Epithelial cell of proximal tubule (primary cell): ENCODE measurements around the gene CCSER1. TPM values are rescaled to one million over a fixed set of nuclear protein-coding genes. Genes with fewer than 3 reads are reported as not detected.
"Not testable (repeated sequence)": the region's sequence is repeated elsewhere in the genome, so short reads cannot be mapped to it uniquely, and the experiment has no call there.

Source experiments
- DNase-seq: peaks from one replicate; pipeline ENCODE4 v3.0.0-alpha.2; 2011; ENCODE audit warnings: low read depth
- H3K4me3 ChIP-seq: 2 replicates; pipeline ENCODE4 v1.5.1; 2011; ENCODE audit warnings: low read depth, mild to moderate bottlenecking, low read length
- total RNA-seq: library from RNA; depleted of rRNA; stranded (reverse); fragments of >200 nt; gene quantifications from 2 replicates; pipeline ENCODE4 v1.2.3, GENCODE V29; 2015
- TF ChIP-seq, protein P1 (sequence below): conservative IDR thresholded peaks from 2 replicates; pipeline ENCODE4 v1.5.1; 2012; ENCODE audit warnings: low read depth, mild to moderate bottlenecking, low read length

The CCSER1 gene
- total RNA-seq, 1 donor from 2014 or later, result not detected

DNA sequence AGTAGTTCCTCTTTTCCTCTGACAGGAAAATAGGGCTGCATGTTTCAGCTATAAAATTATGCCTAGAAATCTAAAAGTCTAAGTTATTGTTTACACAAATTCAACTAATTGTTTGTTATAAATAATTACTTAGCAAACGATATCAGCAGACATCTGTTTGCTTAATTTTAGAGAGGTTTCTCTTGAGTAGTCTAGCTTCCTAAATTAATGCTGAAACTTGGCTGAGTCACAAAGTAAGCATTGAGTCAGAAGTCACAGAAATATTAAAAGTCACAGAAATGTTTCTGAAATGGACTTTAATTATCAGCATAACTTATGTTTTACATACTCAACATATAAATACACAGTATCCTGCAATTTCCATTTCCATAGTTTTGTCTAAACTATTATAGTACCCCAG is 1044.0 kb downstream of the CCSER1 start:
- TF ChIP-seq, protein P1, sequence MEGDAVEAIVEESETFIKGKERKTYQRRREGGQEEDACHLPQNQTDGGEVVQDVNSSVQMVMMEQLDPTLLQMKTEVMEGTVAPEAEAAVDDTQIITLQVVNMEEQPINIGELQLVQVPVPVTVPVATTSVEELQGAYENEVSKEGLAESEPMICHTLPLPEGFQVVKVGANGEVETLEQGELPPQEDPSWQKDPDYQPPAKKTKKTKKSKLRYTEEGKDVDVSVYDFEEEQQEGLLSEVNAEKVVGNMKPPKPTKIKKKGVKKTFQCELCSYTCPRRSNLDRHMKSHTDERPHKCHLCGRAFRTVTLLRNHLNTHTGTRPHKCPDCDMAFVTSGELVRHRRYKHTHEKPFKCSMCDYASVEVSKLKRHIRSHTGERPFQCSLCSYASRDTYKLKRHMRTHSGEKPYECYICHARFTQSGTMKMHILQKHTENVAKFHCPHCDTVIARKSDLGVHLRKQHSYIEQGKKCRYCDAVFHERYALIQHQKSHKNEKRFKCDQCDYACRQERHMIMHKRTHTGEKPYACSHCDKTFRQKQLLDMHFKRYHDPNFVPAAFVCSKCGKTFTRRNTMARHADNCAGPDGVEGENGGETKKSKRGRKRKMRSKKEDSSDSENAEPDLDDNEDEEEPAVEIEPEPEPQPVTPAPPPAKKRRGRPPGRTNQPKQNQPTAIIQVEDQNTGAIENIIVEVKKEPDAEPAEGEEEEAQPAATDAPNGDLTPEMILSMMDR, result no peak
- H3K4me3 ChIP-seq, result no peak overlapping the region
- no peak for DNase-seq

DNA sequence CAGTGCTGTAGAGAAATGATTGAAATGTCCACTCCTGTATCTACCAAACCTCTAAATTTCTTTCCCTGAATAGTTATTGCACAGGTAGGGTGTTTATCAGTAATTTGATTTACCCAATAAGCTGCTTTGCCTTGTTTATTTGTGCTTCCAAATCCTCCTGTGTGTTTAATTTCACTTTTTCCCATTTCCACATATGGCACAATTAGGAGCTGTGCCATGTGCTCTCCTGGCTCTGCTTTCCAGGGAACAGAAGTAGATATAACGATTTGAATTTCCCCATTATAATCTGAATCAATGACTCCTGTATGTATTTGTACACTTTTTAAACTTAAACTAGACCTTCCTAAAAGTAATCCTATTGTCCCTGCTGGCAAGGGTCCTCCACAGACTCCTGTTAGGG is 1057.9 kb downstream of the CCSER1 start:
- DNase-seq, H3K4me3 ChIP-seq: not testable (repeated sequence)

DNA sequence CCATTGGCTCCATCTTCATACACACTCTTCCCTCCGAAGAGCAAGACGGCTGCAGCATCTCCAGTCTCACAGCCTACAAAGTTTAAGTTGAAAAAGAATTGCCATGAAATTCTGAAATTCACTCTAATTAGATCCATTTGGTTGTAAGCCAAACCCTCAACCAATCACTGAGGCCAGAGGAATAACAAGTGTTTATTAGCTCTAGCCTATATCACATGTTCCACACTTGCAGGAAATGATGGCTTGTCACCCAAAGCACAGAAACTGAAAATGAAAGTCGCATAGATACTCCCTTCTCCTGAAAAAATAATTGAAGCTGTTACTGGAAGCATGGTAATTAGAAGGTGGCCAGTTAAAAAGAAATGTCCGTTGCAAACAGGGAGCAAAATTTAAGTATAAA is 1071.8 kb downstream of the CCSER1 start:
- no peak overlapping the region for H3K4me3 ChIP-seq
- DNase-seq, result no peak
- TF ChIP-seq, protein P1, result no peak

DNA sequence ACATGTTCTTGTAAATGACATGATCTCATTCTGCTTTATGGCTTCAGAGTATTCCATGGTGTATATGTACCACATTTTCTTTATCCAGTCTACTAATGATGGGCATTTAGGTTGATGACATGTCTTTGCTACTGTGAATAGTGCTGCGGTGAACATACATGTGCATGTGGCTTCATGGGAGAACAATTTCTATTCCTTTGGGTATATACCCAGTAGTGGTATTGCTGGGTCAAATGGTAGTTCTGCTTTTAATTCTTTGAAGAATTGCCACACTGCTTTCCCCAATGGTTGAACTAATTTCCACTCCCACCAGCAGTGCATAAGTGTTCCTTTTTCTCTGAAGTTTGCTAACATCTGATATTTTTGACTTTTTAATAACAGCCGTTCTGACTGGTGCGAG is 1080.3 kb downstream of the CCSER1 start:
- DNase-seq, result no peak
- no peak overlapping the region for H3K4me3 ChIP-seq
- TF ChIP-seq, protein P1, result no peak

DNA sequence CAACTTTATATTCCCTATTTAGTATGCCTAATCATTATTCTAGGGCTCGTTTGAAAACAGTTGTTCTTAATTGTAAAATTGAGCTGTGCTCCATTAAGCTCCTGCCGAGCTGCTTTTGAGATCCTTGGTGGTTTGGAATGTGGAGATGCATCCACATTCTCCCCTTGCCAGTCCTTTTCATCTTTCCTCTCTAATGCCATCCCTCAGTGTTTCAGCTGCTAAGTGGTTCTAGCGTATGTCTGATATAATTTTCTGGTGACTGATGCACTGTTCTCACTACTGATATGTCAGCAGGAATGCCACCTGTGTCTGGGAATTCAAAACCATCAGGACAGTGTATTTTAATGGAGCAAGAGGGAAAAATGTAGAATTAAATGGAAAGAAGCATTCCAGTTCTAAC is 1085.0 kb downstream of the CCSER1 start:
- TF ChIP-seq, protein P1, result no peak
- H3K4me3 ChIP-seq, result no peak overlapping the region
- no peak for DNase-seq

DNA sequence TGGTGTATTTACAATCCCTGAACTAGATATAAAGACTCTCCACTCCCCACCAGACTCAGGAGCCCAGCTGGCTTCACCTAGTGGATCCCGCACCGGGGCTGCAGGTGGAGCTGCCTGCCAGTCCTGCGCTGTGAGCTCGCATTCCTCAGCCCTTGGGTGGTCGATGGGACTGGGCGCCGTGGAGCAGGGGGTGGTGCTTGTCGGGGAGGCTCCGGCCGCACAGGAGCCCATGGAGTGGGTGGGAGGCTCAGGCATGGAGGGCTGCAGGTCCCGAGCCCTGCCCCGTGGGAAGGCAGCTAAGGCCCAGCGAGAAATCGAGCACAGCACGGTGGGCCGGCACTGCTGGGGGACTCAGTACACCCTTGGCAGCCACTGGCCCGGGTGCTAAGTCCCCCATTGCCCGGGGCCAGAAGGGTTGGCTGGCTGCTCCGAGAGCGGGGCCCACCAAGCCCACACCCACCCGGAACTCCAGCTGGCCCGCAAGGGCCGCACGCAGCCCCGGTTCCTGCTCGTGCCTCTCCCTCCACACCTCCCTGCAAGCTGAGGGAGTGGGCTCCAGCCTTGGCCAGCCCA is 1090.7 kb downstream of the CCSER1 start:
- H3K4me3 ChIP-seq, DNase-seq: not testable (repeated sequence)

DNA sequence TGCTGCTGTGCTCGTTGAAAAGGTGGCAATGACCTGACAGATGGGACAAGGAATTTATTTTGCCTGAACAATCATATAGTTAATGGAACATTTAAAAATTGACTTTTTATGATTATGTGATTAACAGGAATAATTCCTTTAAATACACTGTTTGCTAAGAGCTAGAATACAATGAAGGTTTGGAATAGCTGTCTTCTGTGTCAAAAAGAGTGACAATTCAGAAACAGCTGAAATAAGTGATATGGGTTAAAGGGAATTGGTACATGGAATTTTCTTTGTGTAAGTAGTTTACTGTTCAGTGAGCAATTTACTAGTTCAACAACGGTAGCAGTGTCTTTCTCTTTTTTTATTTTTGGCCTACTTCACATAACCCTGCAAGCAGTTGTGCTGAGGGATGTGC is 1093.1 kb downstream of the CCSER1 start:
- no peak overlapping the region for H3K4me3 ChIP-seq
- DNase-seq, result no peak
- TF ChIP-seq, protein P1, result no peak

DNA sequence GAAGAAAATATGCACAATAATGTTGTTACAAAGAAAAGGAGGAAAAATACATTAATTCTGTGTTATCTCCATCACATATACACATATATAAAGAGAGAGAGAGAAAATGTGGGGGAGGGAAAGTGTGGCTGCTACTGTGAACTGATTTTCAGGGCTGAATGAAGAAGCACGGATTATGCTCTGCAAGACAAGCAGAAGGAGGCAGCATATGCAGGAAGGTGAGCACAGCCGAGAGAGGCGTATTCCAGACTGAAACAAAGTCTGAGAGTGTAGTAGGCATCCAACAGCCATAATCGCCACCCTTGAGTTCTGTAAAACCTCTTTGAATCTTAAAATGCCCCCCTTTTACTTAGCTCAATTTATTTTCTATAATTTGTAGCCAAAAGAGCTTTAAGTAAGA is 1094.8 kb downstream of the CCSER1 start:
- no peak for DNase-seq
- TF ChIP-seq, protein P1, result no peak
- H3K4me3 ChIP-seq, result no peak overlapping the region
